22Rv1 (cell line): ENCODE data around the gene USP12.

Experiments
- ZFX ChIP-seq: fragments of 450-650 bp; IDR thresholded peaks from 2 replicates; pipeline ENCODE4 v1.6.1; 2017; ENCODE audit warnings: antibody characterized with exemption, borderline replicate concordance
- TF ChIP-seq, protein P1 (sequence below): fragments of 450-650 bp; IDR thresholded peaks from 2 replicates; pipeline ENCODE4 v1.5.1; 2017; ENCODE audit warnings: mild to moderate bottlenecking

DNA sequence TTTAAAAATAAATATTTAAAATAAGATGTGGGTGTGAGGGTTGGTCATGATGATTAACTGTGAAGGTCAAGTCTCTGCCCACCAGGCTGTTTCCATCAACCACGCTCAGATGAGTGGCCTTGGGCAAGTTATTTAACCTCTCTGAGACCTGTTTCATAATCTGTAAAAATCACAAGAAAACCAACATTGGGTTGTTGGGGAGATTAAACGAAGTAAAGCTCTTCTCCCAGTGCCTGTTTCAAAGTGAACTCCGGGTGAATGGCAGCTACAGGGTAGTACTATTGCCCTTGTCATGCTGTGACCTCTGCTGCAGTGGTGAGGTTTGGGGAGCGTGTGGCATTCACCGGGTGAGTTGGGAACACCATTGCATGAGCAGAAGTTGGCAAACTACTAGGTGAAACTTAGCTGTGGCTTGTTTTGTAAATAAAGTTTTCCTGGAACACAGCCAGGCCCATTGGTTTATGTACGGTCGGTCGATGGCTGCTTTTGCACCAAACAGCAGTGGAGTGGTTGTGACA lies 153.2 kb downstream of the USP12 start:
- TF ChIP-seq, protein P1, sequence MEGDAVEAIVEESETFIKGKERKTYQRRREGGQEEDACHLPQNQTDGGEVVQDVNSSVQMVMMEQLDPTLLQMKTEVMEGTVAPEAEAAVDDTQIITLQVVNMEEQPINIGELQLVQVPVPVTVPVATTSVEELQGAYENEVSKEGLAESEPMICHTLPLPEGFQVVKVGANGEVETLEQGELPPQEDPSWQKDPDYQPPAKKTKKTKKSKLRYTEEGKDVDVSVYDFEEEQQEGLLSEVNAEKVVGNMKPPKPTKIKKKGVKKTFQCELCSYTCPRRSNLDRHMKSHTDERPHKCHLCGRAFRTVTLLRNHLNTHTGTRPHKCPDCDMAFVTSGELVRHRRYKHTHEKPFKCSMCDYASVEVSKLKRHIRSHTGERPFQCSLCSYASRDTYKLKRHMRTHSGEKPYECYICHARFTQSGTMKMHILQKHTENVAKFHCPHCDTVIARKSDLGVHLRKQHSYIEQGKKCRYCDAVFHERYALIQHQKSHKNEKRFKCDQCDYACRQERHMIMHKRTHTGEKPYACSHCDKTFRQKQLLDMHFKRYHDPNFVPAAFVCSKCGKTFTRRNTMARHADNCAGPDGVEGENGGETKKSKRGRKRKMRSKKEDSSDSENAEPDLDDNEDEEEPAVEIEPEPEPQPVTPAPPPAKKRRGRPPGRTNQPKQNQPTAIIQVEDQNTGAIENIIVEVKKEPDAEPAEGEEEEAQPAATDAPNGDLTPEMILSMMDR: no peak
- TF ChIP-seq ZFX: no peak
